ENCODE results near the gene CSF3R.

CSF3R gene

GRCh38 chr1:36482724-36483388 lies at the start of gene CSF3R:
TSS of gene CSF3R (minus strand) at chr1:36482913. CDS start at chr1:36479496, 3,417 bp downstream.
- DNase-seq (ENCODE audit: low read depth, low spot score): no peak

- no peak for DNase-seq (ENCODE audit: low read depth, low spot score)
These were observed 49.1 kb upstream of the CSF3R start for GRCh38 chr1:36531833-36532232.

GRCh38 chr1:36530791-36531190 lies 48.1 kb upstream of the CSF3R start:
- DNase-seq (ENCODE audit: low read depth, low spot score): no peak

GRCh38 chr1:36530261-36530660 lies 47.5 kb upstream of the CSF3R start:
- no peak for DNase-seq (ENCODE audit: low read depth, low spot score)

GRCh38 chr1:36529769-36530260 lies 47.1 kb upstream of the CSF3R start:
- DNase-seq (ENCODE audit: low read depth, low spot score): no peak

- DNase-seq (ENCODE audit: low read depth, low spot score): no peak
These were observed 45.9 kb upstream of the CSF3R start for GRCh38 chr1:36528361-36529349.

- no peak for DNase-seq (ENCODE audit: low read depth, low spot score)
These were observed 42.5 kb upstream of the CSF3R start for GRCh38 chr1:36525166-36525565.

GRCh38 chr1:36524359-36525062 lies 41.8 kb upstream of the CSF3R start:
- no peak for DNase-seq (ENCODE audit: low read depth, low spot score)

GRCh38 chr1:36523850-36524249 lies 41.1 kb upstream of the CSF3R start:
- DNase-seq (ENCODE audit: low read depth, low spot score): no peak

GRCh38 chr1:36523230-36523495 lies 40.5 kb upstream of the CSF3R start:
- no peak for DNase-seq (ENCODE audit: low read depth, low spot score)

- no peak for DNase-seq (ENCODE audit: low read depth, low spot score)
These were observed 39.9 kb upstream of the CSF3R start for GRCh38 chr1:36522461-36523229.

- DNase-seq (ENCODE audit: low read depth, low spot score): no peak
These were observed 39.3 kb upstream of the CSF3R start for GRCh38 chr1:36522021-36522420.

- DNase-seq (ENCODE audit: low read depth, low spot score): no peak
These were observed 38.2 kb upstream of the CSF3R start for GRCh38 chr1:36520771-36521420.

- DNase-seq (ENCODE audit: low read depth, low spot score): no peak
These were observed 37.3 kb upstream of the CSF3R start for GRCh38 chr1:36520056-36520455.

- no peak for DNase-seq (ENCODE audit: low read depth, low spot score)
These were observed 34.5 kb upstream of the CSF3R start for GRCh38 chr1:36517011-36517771.

- DNase-seq (ENCODE audit: low read depth, low spot score): peak; percentile 45
These were observed 33.8 kb upstream of the CSF3R start for GRCh38 chr1:36516372-36517010.

- no peak for DNase-seq (ENCODE audit: low read depth, low spot score)
These were observed 32.8 kb upstream of the CSF3R start for GRCh38 chr1:36515315-36516138.

- no peak for DNase-seq (ENCODE audit: low read depth, low spot score)
These were observed 31.8 kb upstream of the CSF3R start for GRCh38 chr1:36514501-36514900.

All from iPS DF 19.7 (cell line).